Neutrophil (primary cell): ENCODE results near the gene DSCAML1.

Source experiments
- H3K27ac ChIP-seq: fragments of 200-600 bp; sonication (generic); 2 replicates; pipeline ENCODE4 v1.5.1; 2016; ENCODE audit warnings: mild to moderate bottlenecking, moderate library complexity
- H3K27me3 ChIP-seq: fragments of 200-600 bp; sonication (generic); 2 replicates; pipeline ENCODE4 v1.6.0; 2016; ENCODE audit warnings: mild to moderate bottlenecking
- H3K36me3 ChIP-seq: fragments of 200-600 bp; sonication (generic); 2 replicates; pipeline ENCODE4 v1.5.1; 2017
- H3K4me1 ChIP-seq, 2 experiments: fragments of 200-600 bp in 1 of 2; sonication (generic) in 1 of 2; 1 replicate in 1 of 2; 2 replicates in 1 of 2; pipeline versions ENCODE4 v1.5.1 to v1.6.1; 2013 to 2016; ENCODE audit warnings: low read depth in 1 of 2, low read length in 1 of 2, mild to moderate bottlenecking in 1 of 2, moderate library complexity in 1 of 2; ENCODE audit not compliant: control insufficient read depth in 1 of 2, insufficient read depth in 1 of 2
- H3K4me3 ChIP-seq, 2 experiments: fragments of 200-600 bp in 1 of 2; sonication (generic) in 1 of 2; 1 replicate in 1 of 2; 2 replicates in 1 of 2; pipeline ENCODE4 v1.5.1; 2013 to 2016; ENCODE audit warnings: low read depth in 1 of 2, low read length in 1 of 2, mild to moderate bottlenecking in 1 of 2, moderate library complexity in 1 of 2
- H3K9me3 ChIP-seq: fragments of 200-600 bp; sonication (generic); 2 replicates; pipeline ENCODE4 v1.5.1; 2016
- TF ChIP-seq, protein P1 (sequence below): fragments of 200-600 bp; sonication (generic); IDR thresholded peaks from 2 replicates; pipeline ENCODE4 v1.5.1; 2016; ENCODE audit warnings: antibody characterized with exemption

DSCAML1 gene

DNA sequence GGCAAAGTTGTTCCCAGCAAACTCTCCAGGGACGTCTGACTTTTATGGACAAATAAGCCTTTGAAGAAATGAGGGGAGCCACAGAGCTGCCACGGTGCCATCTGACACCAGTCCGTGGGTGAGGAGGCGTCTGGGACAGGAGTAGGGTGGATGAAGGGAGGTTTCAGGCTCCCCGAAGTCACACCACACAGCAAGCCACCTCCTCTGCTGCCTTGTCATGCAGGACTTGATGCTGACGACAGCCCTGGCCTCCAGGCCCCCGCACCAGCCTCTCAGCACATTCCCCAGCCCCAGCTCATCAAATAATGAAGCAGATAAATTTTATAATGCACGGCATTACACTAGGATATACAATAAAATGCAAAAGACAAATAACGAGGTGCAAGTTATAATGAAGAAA, 312.9 kb downstream of the DSCAML1 start:
- Histone ChIP-seq H3K9me3 (no peaks in the 10 kb centered on the region), H3K4me1 (peaks cover 0 to 2% of the 10 kb centered on the region in 2 experiments), H3K27me3 (no peaks in the 10 kb centered on the region), H3K36me3 (no peaks in the 10 kb centered on the region), H3K4me3 (no peak overlapping the region), H3K27ac (no peak overlapping the region)
- TF ChIP-seq, protein P1, sequence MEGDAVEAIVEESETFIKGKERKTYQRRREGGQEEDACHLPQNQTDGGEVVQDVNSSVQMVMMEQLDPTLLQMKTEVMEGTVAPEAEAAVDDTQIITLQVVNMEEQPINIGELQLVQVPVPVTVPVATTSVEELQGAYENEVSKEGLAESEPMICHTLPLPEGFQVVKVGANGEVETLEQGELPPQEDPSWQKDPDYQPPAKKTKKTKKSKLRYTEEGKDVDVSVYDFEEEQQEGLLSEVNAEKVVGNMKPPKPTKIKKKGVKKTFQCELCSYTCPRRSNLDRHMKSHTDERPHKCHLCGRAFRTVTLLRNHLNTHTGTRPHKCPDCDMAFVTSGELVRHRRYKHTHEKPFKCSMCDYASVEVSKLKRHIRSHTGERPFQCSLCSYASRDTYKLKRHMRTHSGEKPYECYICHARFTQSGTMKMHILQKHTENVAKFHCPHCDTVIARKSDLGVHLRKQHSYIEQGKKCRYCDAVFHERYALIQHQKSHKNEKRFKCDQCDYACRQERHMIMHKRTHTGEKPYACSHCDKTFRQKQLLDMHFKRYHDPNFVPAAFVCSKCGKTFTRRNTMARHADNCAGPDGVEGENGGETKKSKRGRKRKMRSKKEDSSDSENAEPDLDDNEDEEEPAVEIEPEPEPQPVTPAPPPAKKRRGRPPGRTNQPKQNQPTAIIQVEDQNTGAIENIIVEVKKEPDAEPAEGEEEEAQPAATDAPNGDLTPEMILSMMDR, result no peak

DNA sequence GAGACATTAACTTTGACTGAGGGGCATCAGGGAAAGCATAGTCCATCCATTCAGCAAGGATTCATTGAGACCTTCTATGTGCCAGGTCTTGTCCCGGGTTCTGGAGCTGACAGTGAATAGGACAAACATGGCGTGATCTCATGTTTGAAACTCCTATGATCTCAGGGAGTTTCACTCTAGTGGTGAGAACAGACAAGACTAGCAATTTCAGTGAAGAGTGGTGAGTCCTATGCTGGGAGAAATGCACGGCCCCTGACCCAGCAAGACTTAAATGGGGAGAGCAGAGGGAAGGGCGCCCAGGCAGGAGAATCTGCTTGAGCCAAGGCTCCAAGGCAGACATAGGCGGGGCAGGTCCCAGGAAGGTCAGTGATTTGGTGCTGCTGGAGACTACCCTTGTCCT, 313.6 kb downstream of the DSCAML1 start:
- TF ChIP-seq, protein P1, result no peak

DNA sequence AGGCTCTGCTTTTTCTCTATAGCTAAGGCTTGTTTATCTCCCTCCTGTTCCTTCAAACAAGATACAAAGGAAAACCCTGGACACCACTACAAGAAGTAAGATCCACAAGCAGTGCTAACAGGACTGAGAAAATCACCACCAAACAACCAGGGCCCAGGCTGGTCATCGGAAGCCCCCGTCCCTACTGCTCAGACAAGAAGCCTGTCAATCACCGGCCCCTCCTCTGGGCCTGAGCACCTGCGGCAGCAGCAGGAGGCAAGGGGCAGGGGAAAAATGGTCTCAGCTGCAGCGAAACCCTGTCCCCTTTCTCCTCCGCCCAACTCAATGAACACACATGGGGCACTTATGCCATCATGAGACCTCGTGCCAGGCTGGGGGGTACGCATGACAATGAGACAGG, 314.1 kb downstream of the DSCAML1 start:
- TF ChIP-seq, protein P1, result no peak
- H3K27ac ChIP-seq, result no peak overlapping the region

More for the DNA sequence above, 313.6 kb downstream of the DSCAML1 start:
- Histone ChIP-seq H3K27me3 (no peaks in the 10 kb centered on the region), H3K36me3 (no peaks in the 10 kb centered on the region), H3K4me3 (no peak overlapping the region), H3K4me1 (no peaks in the 10 kb centered on the region), H3K27ac (no peak overlapping the region), H3K9me3 (no peaks in the 10 kb centered on the region)

DNA sequence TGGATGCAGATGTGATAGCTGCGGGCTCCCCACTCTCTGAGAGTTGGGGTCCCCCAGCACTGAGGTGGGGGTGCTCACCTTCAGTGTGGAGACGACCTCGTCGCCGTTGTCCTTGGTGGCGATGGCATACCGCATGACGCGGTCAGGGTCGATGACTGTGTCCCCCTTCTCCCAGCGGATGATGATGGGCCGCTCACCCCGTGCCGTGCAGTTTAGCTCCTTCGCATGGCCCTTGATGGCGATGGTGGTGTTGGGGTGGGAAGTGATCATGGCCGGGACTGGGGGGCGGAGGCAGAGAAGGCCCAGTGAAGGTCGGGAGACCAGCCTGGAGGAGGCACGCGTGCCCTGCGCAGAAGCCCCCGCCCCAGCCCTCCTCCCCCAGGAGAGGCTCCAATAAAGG, 315.1 kb downstream of the DSCAML1 start:
- Histone ChIP-seq H3K27ac (no peak overlapping the region), H3K4me3 (no peak overlapping the region), H3K9me3 (no peaks in the 10 kb centered on the region), H3K36me3 (no peaks in the 10 kb centered on the region), H3K4me1 (no peaks in the 10 kb centered on the region), H3K27me3 (no peaks in the 10 kb centered on the region)
- TF ChIP-seq, protein P1, result no peak

More for the DNA sequence above, 314.1 kb downstream of the DSCAML1 start:
- H3K36me3 ChIP-seq, result no peaks in the 10 kb centered on the region
- no peak overlapping the region for H3K4me3 ChIP-seq
- H3K4me1 ChIP-seq, result no peaks in the 10 kb centered on the region
- H3K27me3 ChIP-seq, result no peaks in the 10 kb centered on the region
- H3K9me3 ChIP-seq, result no peaks in the 10 kb centered on the region

DNA sequence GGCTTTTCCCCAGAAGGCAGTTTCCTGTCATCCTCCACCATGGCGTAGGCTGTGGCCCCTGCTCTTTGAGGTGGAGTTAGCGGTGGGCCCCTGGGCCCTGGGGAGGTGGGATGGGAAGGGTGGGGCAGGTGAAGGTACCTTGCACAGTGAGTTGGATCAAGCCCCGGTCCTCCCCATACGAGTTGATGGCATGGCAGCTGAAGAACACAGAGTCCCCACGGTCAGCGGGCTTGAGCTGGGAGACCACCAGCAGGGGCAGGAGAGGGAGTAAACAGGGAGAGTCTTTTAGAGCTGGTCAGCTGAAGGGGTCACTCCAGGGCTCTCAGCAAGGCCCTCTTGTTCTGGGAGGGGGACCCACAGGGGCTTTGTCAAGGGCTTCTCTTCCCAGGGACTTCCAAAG, 316.0 kb downstream of the DSCAML1 start:
- no peaks in the 10 kb centered on the region for H3K4me1 ChIP-seq
- no peaks in the 10 kb centered on the region for H3K9me3 ChIP-seq
- no peaks in the 10 kb centered on the region for H3K36me3 ChIP-seq
- H3K27ac ChIP-seq, result no peak overlapping the region
- TF ChIP-seq, protein P1, result no peak
- H3K27me3 ChIP-seq, result no peaks in the 10 kb centered on the region
- H3K4me3 ChIP-seq, result no peak overlapping the region

DNA sequence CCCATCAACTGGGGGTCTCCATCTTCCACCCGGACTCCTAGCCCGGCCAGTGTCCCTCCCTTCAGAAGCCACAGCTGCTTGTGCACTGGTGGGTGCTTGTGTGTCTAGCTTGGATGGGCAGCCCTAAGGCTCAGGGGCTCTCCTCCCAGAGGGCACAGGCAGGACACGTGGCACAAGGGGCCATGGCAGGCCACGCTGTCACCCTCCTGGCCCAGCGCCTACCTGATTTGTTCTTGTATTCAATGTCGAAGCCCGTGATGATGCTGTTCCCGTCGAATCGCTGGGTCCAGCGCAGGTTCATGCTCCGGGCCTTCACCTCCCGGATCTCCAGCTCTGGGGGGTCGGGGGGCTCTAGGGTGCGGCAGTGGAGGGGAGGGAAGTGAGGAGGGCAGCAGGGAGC, 316.8 kb downstream of the DSCAML1 start:
- Histone ChIP-seq H3K36me3 (no peaks in the 10 kb centered on the region), H3K9me3 (no peaks in the 10 kb centered on the region), H3K4me1 (no peaks in the 10 kb centered on the region), H3K27me3 (no peaks in the 10 kb centered on the region), H3K4me3 (no peak overlapping the region), H3K27ac (no peak overlapping the region)
- TF ChIP-seq, protein P1, result no peak
